Medulla oblongata (tissue), 1 donor: ENCODE measurements around the gene GATA6.

Experiments used
- DNase-seq: peaks from one replicate; pipeline ENCODE4 v3.0.0-alpha.2; 2015; ENCODE audit errors: extremely low spot score

Gene GATA6

DNA sequence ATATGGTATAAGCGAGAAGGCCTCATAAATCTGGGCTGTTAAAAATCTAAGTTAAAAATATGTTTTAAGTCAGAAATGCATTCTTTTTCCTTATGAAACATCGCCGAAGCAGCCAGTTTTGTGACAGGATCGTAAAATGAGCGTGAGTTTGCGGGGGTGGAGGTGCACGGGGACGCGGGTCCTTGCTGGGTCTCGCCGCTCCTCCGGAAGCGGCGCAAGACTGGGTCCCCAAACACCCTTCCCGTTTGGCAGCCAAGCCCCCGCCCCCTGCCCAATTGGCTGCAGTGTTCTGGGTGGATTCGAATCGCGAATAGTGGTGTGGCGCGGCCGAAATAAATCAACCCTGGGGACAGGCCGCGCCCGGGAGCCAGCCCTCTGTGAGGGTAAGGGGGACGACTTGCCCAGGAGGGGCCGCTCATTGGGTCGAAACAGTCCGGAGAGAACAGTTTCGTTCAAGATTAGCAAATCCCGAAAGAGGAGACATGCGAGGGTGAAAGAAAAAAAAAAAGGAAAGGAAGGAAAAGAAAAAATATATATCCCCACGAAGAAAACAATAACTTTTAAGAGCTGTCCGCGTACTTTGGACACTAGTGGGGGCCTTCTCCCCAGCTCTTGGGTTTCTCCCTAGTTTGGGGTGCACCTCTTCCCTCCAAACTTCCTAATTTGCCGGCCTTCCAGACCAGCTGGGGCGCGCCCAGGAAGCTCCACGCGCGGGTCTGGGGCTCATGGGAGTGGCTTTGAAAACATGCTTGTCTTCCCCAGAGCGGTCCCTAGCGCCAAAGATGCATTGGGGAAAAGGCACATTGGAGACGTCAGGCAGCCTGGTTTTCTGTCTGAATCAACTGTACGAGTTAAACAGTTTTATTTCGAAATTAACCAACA, 3.1 kb upstream of the GATA6 start:
- no peak for DNase-seq

DNA sequence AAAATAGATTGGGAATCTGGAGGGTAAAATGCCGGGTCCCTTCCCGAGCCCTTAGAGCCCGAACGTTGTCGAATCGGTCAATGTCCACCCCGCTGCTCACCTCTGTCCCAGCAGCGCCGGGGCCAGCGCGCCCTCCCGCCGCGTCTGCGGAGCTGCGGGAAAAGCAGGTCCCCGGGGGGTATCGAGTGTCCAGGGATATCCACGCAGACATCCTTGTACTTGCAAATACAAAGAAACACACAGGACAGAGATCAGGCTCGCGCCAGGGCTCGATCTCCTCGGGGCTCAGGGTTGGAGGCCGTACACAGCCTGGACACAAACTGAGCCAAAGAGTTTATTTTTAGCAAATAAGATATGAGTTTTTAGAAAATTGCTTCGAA, 2.3 kb upstream of the GATA6 start:
- no peak for DNase-seq

DNA sequence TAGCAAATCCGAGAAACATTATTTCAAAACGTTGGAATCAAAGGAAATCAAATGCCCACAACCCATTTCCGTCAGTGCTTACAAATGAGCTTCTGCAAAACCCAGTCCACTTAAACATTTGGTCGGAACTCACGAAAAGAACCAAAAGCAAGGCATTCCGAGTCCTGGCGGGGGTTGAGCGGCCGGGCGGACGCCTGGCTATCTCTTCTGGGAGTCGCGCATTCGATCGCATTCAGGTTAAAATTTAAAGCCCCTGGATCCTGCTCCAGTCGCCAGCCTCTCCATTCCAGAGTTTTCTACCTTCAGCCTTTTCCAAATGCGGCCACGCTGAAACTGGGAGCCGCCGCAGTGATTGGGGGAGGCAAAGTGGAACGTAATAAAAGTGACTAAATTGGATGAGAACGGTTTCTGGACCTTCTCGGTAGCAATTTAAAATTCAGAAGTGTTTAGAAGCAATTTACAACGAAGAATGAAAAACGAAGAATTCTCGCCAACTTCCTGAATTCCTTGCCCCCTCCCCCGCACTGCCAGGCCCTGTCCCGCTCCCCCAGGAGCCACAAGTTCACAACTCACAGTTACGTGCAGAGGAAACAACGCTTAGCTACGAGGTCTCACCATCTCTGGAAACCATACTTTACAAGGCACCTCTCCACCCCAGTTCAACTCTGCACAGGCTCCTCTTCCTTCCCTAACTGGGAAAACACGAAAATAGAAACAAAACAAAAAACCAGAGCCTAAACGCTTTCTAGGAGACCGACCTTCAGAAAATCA, 1.7 kb upstream of the GATA6 start:
- DNase-seq: no peak

DNA sequence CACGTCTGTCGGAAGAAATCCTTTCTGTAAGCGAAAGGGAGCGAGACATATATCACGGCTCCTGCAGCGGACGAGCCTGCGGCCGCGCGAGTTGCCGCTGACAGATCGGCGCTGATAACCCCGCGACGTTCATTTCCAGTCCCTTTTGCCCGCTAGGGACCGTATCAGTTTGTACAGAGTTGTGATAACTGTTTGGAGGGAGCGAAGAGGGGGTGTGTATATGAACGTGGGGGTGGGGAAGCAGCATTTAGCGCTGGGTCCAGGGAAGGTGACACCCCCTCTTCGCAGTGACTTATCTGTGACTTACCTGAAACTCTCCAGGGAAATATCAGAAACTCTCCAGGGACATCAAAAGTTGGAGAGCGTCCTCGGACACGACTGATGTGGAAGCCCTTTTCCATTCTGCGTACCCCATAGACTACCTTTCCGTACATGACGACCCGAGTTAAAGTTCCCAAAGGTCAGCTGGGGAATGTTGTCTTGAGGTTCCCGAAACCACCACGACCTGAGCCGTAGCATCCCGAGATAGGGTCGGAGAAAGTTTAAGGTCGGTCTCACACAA, 948 bp upstream of the GATA6 start:
- no peak for DNase-seq

DNA sequence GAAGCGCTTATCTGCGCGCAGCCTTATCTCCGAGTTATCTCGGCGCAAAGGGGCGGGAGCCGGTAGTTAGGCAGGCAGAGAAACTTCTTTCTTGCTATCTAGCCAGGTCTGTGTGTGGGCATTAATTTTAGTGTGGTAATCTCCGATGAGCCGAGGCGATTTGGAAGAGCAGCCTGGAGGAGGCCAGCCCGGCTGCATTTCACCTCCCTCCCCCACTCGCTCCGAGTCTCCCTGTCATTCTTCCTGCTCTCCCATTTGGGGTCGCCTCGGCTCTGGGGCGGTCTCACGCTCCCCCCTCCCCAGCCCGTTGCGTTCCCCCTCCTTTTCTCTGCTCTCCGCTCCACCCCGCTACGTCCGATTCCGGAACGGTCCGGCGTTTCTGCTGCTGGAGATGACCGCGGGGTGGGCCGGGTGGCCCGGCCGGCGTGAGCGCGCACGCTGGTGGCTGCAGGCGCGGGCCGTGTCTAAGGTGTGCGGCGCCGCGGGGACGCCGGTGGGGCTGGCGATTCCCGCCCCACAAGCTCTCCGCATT, 566 bp downstream of the GATA6 start:
- DNase-seq: no peak

DNA sequence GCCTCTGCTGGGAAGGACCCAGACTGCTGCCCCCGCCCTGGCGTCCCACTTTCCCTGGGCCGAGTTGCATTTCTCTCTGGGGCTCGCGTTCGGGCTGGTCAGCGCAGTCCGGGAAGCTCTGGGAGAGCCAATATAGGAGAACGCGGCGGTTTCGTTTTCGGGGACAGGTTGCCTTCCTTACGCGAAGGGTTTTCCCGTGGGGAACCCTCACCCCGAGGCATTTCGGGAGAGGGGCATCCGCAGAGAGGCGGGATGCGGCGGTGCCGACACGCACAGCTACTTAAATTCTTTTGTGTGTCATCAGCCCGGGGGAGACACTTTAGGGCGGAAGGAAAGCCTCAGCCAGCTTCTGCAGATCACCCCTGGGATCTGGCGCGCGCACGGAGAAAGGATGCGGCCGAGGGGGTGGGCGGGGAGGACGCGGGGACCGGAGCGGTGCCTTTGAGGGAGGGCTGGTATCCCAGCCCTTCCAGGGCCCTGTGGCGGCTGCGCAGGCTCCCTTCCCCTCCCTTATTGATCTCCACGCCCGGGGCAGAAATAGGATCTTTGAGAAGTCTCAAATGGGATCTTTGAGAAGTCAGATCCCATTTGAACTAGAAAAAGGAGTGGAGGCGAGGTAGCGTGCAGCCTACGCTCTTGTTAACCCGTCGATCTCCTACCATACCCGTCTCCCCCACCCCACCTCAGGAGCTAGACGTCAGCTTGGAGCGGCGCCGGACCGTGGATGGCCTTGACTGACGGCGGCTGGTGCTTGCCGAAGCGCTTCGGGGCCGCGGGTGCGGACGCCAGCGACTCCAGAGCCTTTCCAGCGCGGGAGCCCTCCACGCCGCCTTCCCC, 1.2 kb downstream of the GATA6 start:
- no peak for DNase-seq

DNA sequence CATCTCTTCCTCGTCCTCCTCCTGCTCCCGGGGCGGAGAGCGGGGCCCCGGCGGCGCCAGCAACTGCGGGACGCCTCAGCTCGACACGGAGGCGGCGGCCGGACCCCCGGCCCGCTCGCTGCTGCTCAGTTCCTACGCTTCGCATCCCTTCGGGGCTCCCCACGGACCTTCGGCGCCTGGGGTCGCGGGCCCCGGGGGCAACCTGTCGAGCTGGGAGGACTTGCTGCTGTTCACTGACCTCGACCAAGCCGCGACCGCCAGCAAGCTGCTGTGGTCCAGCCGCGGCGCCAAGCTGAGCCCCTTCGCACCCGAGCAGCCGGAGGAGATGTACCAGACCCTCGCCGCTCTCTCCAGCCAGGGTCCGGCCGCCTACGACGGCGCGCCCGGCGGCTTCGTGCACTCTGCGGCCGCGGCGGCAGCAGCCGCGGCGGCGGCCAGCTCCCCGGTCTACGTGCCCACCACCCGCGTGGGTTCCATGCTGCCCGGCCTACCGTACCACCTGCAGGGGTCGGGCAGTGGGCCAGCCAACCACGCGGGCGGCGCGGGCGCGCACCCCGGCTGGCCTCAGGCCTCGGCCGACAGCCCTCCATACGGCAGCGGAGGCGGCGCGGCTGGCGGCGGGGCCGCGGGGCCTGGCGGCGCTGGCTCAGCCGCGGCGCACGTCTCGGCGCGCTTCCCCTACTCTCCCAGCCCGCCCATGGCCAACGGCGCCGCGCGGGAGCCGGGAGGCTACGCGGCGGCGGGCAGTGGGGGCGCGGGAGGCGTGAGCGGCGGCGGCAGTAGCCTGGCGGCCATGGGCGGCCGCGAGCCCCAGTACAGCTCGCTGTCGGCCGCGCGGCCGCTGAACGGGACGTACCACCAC, 2.1 kb downstream of the GATA6 start:
- no peak for DNase-seq

DNA sequence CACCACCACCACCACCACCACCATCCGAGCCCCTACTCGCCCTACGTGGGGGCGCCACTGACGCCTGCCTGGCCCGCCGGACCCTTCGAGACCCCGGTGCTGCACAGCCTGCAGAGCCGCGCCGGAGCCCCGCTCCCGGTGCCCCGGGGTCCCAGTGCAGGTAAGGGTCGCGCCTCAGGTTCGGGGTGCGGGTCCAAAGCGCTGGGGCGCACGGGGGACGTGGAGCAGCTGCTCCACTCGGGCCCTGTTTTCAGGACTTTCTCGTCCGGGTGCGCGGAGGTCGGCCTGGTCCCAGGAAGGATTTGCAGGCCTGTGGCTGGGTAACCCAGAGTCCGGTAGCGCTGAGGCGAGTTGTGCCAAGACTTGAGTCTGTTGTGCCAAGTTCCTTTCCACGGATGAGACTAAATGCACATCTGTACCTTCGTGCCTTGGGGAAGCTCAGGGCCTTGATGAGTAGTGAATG, 2.8 kb downstream of the GATA6 start:
- DNase-seq: no peak

DNA sequence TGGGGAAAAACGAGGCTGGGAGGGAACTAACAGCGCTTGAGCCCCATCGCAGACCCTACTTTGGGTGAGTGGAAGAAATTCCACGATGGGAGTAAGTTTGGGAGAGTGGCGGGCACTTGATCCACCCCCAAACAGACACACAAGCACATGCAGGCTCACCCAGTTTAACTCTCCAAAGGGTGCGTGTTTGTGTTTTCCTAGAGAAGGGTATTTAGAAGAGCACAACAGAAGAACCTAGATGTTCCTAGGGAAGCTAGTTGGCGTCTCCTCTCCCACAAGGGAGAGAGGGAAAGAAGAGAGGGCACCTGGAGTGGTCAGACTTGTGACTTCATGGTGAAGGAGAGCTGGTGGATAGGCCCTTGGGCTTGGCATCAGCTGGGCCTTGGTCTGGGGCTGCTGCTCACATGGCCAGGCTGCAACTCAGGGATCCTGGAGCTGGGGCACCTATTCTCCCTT, 3.2 kb downstream of the GATA6 start:
- DNase-seq: no peak

DNA sequence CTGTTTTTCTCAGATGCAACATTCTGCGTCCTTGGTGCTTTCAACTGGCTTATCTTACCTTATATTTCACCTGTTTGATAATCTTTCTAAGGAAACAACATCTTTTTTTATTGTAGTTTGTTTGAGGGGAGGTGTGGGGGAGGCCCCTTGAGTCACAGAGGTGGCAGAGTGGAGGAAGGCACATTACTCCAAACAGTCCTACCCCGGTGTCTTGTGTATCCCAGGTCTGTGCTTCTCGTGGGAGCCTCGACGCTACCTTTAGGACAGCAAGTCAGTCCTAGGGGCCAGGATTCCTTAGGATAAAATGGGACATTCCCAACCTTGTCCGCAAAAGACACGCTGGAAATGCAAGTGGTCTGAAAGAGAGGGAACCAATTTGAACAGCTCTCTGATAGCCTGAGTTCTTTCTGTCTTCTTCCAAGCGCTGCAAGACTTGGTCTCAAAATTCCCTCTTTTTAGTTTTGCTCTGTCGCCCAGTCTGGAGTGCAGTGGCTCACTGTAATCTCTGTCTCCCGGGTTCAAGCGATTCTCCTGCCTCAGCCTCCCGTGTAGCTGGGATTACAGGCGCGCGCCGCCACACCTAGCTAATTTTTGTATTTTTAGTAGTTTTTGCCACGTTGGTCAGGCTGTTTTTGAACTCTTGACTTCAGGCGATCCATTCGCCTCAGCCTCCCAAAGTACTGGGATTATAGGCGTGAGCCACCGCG, 4.0 kb downstream of the GATA6 start:
- DNase-seq: no peak

DNA sequence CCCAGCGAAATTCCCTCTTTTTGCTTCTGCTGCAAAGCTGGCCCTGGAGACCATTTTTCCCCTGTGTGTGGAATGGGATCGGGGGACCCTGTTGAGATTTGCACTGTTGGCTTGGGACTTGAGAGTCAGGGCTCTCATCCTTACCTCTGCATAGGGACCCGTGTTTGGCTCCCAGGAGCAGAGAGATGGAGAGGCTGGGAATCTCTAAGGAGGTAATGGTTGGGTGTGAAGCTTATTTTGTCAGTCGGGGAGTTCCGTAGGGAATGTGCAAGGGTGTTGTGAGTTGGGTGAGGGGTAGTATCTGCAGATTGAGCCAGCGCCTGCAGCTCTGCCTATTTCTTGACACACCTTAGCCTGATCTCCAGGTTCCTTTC, 4.5 kb downstream of the GATA6 start:
- DNase-seq: no peak

DNA sequence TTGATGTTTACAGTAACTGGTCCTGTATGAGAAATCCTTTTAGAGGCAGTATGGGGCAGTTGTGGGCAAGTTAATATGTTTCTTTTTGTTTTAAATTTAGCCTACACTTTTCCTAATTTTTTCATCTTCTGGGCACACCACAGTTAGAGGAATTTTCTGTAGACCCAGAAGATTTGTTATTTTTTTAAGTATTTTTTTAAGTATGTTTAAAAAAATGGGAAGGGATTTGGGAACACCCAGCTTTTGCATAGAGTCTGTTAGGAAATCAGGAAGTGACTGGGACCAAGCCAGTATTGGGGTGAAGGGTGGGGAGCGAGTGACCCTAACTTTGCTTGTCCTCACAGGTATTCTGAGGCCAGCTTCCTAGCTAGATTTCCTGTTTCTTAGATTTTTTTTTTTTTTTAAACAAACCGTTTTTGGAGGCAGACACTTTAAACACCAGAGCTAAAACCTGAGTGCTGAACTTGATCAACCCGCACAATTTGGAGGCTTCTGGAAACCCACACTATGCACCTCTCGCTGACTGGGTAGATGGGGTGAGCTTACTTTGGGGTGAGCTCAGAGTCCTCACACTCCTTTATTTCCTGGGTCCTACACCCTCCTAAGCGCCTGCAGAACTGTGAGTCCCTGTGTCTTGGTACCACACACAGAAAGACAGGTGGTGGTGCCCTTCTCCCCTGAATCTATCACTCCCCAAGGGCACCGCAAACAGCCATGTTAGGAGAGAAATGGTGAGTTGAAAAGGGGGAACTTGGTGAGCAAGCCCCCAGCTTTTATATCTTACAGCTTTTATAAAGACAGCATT, 5.2 kb downstream of the GATA6 start:
- DNase-seq: no peak

DNA sequence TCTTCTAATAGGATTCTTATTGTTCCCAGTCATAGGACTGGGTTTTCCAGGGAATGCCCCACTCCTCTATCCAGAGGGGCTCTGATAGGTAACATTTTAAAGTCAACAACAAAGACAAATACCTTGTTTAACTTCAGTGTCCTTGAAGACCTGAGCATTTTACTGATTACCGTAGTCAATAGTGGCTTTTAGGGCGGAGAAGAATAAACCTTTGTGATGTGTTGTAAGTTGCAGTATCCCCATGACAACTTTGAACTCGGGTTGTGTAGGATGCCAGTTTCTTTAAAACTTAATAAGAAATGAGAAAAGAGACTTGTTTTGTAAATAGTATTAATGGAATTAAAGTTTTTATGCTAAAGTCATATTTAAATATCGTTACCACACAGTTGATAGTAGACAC, 6.0 kb downstream of the GATA6 start:
- DNase-seq: no peak

DNA sequence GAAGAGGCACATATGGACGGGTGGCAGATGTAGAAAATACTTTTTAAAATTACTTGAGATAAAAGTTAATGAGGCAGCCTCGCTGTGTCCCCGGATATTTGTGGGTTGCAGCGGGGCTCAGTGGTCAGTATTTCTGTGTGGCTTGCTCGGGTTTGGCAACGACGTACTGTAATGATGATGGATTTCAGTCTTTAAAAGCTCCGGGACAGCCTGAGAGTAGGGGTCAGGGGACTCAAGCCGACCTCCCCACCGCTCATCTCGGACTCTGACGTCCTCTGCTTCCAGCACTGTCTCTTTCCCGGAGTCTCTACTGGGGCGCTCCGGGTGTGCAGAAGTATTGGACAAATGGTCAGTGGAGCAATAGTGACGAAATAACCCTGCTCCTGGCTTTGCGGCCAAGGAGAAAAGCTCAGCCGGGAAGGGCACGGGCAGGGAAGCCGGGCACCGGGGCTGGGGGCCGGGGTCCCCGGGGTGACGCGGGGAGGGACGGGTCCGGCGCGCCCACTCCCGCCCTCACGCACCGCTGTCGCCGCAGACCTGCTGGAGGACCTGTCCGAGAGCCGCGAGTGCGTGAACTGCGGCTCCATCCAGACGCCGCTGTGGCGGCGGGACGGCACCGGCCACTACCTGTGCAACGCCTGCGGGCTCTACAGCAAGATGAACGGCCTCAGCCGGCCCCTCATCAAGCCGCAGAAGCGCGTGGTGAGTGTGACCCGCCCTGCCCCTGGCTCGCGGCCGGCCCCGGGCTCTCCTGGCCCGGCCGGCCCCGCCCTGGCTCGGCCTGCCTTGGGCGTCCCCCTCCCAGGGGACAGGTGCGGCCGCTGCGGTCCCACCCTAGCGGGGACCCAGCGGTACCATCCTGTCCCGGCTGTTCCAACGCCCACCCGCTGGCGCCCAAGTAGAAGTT, 7.3 kb downstream of the GATA6 start:
- no peak for DNase-seq

DNA sequence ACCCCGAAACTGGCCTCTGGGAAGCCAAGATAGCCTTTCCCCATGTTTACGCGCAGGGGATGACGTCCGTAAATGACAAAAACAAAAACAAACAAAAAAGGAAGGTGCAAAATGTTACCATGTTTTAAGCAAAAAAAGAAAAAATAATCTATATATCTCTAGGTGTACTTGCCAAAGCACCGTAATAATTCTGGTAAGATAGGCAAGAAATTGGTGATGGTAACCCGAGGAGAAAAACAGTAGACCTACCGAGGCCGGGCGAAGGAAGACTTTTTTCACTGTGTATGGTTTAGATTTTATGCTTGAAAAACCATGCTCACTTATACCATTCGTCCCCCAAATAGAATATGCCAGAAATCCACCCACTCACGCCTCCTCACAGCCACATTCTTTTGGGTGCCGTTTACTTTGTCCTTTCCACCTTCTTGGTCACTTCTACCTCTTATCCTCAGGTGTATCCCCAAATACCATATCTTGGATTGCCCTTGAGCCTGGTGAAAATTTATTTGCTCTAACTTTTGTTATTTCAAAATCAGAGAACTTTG, 8.0 kb downstream of the GATA6 start:
- no peak for DNase-seq

DNA sequence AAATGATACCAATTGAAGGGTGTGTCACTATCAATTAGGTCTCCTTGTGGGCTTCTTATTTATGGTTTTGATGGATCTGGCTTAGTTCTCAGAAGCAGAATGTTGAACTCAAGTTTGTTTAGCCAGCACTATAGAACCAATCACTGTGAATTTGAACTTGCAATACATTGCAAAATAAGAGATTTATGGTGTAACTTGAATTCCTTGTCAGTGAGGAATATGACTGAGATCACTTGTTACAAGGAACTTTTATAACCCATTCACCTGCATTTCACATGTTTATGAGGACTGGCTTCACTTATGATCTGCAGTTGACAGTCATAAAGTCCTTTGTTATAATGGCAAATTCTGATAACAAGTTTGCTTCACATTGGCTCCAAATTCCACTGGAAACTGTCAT, 9.8 kb downstream of the GATA6 start:
- DNase-seq: no peak

DNA sequence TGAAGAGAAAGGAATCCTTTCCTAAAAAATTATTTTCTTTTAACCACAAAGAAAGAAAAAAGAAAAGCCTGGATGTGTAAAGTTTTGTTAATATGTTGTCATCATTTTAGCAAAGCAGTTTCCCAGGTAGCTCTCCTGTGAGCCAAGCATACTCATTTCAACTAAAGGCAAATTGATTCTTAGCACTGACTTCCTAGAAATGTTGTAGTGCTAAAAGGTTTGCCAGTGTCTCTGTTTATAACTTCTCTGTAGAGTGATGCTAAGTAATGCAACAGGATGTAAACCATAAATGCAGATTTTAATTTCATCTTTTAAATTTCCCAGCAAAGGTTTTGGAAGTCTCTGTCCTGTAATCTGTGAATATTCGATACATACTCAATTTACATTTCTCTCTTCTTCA, 10.2 kb downstream of the GATA6 start:
- DNase-seq: no peak

DNA sequence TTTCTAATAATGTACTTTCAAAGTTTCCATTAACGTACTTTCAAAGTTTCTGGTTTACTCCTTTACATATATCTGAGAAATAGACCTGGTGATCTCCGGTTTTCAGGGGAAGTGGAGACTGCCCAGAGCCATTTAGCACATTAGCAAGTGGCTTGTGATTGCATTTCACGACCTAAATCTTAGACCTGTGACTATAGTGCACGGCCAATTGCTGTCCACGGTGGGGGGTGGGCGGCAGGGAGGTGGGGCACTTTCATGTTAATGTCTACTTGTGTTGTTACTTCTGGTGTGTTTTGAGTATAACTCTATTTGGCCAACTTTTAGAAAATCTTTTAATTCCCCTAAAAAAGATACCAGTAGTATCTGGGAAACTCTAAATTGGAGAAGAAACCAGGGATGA, 11.3 kb downstream of the GATA6 start:
- DNase-seq: no peak
